Activated T-cell treated with anti-CD3 and anti-CD28 coated beads, Interleukin-2, amount 50 U/mL, for 4 hours (primary cell): Measurements from ENCODE around the gene CCDC144A. TPM values are rescaled to one million over a fixed set of nuclear protein-coding genes. Genes with fewer than 3 reads are reported as not detected.
"Not testable (repeated sequence)": the region's sequence is repeated elsewhere in the genome, so short reads cannot be mapped to it uniquely, and the experiment has no call there.

Experiments used
- ATAC-seq, 2 donors: fragments of 200-7000 bp; cut with Tn5 transposase; one replicate each; pipeline ENCODE4 v1.10.0; 2021
- DNase-seq: peaks from one replicate; pipeline ENCODE4 v3.0.0-alpha.2; 2020
- H3K27me3 Mint-ChIP-seq: one replicate; pipeline ENCODE4 v1.8.0; 2021; ENCODE audit warnings: low read depth, mixed read lengths
- H3K36me3 Mint-ChIP-seq: one replicate; pipeline ENCODE4 v1.8.0; 2022; ENCODE audit warnings: mixed read lengths; ENCODE audit not compliant: insufficient read depth
- H3K4me1 Mint-ChIP-seq: one replicate; pipeline ENCODE4 v1.8.0; 2021; ENCODE audit warnings: low read depth, mixed read lengths
- H3K4me3 Mint-ChIP-seq: one replicate; pipeline ENCODE4 v1.8.0; 2021; ENCODE audit warnings: mild to moderate bottlenecking, moderate library complexity, mixed read lengths
- H3K9me3 Mint-ChIP-seq: one replicate; pipeline ENCODE4 v1.8.0; 2021; ENCODE audit warnings: mixed read lengths
- total RNA-seq, 3 donors: library from RNA; stranded (reverse); gene quantifications; one replicate each; pipeline ENCODE4 v1.2.1, GENCODE V29; 2021

The CCDC144A gene
- total RNA-seq, 3 donors from 2014 or later = 0.98 to 5.2 (median 3.5) TPM

GRCh38 chr17:16820161-16820877 is 130.3 kb downstream of the CCDC144A start:
- Mint-ChIP-seq H3K4me1 (no peaks in the 10 kb centered on the region), H3K4me3 (no peak overlapping the region), H3K27me3 (peaks cover 23% of the 10 kb centered on the region), H3K36me3 (no peaks in the 10 kb centered on the region), H3K9me3 (no peaks in the 10 kb centered on the region)
- ATAC-seq (no peak), DNase-seq (no peak)

DNA sequence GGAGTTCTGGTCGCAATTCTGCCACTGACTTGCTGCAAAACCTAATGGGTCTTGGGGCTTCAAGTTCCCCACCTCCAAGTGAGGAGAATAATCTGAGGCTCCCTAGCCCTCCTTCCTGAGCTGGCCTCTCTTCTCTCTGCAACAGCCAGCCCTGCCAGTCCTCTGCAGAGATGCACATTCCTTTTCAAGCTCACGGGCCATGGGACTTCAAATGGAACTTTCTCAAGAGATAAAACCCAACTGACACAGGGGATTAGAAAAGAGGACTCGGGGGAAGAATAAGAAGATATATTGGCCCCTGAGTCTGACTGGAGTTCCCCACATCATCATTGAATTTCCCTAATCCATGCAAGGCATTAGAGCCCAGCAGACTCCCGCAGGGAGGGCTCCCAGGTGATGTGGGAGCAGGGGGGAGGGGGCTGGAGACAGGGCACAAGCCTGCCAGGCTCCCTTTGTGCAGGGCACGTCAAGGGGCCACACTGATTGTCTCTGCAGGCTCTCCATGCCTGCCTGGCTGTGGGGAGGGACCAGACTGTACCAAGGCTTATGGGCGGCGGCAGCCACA is 131.0 kb downstream of the CCDC144A start:
- no peak for ATAC-seq
- H3K9me3 Mint-ChIP-seq = no peaks in the 10 kb centered on the region

GRCh38 chr17:16822133-16822532 is 132.1 kb downstream of the CCDC144A start:
- H3K4me1 Mint-ChIP-seq, H3K9me3 Mint-ChIP-seq, H3K36me3 Mint-ChIP-seq, DNase-seq, H3K4me3 Mint-ChIP-seq, ATAC-seq: not testable (repeated sequence)
- peaks cover 19% of the 10 kb centered on the region for H3K27me3 Mint-ChIP-seq

More for the DNA sequence above, 131.0 kb downstream of the CCDC144A start:
- Mint-ChIP-seq H3K36me3 (no peaks in the 10 kb centered on the region), H3K4me1 (no peaks in the 10 kb centered on the region), H3K4me3 (no peak overlapping the region), H3K27me3 (peaks cover 21% of the 10 kb centered on the region)
- no peak for DNase-seq

- not testable (repeated sequence) for DNase-seq, H3K36me3 Mint-ChIP-seq, H3K4me1 Mint-ChIP-seq, H3K9me3 Mint-ChIP-seq, ATAC-seq, H3K4me3 Mint-ChIP-seq
- H3K27me3 Mint-ChIP-seq = peaks cover 11% of the 10 kb centered on the region
Measured at GRCh38 chr17:16823768-16824406, 133.8 kb downstream of the CCDC144A start.

Other genes with a start within 250 kb of the CCDC144A start
- gene LRRC75A, start 198.0 kb upstream of the CCDC144A start, total RNA-seq = under 1 TPM; 0.84 to 0.96 (median 0.87) TPM
- 10 to 100 TPM in 2 of 3 donors, 1 to 10 TPM in 1; 7.9 to 11.1 (median 10.5) TPM for gene ZNF287, start 121.0 kb upstream of the CCDC144A start, total RNA-seq
- 1 to 10 TPM; 3.0 to 3.6 (median 3.3) TPM for gene ZNF624, start 36.4 kb upstream of the CCDC144A start, total RNA-seq